Stimulated activated CD4-positive, alpha-beta T cell treated with anti-CD3 and anti-CD28 coated beads, Interleukin-2, amount 100 ng/mL, for 24 hours (primary cell): ENCODE data around the gene SUPT4H1.

Experiments
- DNase-seq, 2 donors: peaks; one replicate each; pipeline ENCODE4 v3.0.0-alpha.2; 2020

The SUPT4H1 gene

GRCh38 chr17:58302919-58303585 lies 48.9 kb downstream of the SUPT4H1 start:
- DNase-seq = no peak

DNA sequence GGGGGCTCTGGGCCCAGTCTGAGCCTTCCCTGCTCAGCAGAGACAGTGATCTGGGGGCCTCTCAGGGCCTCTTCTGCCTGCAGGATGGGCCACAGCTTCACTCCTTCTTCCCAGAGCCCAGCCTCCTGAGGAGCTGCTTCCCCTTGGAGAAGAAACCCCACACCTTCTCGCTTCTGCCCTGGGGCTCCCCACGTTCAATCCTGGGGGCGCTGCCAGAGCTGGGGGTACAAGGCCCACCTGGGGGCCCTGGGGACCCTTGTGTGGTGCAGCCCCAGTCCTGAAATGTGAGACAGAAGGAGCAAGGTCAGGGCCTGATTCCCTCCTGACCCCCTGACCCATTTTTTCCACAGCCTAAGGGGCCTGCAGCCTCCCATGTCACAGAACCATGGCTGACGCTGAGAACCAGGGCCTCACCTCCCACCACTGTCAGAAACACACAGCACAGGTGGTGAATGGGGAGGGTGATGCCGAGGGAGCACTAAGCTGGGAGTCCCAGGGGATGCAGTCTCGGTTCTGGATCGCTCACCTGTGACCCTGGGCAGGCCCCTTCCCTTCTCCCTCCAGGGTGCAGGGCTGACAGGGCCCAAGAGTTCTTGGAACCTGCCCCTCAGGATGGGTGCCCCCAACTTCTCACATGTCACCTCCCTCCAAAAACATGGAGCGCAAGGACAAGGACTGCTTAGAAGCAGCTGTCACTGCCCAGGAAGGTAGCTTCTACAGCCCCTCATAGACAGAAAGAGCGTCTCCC lies 49.7 kb downstream of the SUPT4H1 start:
- DNase-seq = no peak

DNA sequence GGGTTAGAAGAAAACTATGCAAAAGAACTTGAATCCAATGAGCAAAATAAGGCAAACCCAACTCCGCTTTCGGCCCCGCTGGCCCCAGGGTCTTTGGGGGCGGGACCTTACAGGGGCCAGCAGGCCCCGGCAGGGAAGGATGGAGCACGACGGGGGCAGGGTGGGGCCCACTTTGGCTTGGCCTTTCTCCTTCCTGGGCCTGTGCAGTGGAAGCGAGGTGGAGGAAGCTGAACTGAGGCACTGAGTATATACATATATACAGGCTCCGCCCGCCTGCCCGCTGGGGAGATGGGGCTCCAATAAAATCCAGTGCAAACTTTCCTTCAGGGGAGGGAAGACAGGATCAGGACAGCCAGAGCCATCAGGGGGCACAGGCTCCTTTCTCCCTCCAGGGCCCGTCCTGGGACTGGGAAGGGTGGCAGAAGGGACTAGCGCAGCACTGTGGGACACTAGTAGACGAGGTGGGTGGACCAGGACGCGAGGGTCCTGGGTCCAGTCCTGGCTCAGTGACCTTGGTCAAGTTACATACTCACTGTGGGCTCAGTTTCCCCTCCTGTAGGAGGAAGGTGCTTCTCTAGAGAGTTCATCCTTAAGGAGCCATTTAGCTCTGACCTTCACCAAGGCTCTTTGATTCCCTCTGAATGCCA lies 50.4 kb downstream of the SUPT4H1 start:
- no peak for DNase-seq

DNA sequence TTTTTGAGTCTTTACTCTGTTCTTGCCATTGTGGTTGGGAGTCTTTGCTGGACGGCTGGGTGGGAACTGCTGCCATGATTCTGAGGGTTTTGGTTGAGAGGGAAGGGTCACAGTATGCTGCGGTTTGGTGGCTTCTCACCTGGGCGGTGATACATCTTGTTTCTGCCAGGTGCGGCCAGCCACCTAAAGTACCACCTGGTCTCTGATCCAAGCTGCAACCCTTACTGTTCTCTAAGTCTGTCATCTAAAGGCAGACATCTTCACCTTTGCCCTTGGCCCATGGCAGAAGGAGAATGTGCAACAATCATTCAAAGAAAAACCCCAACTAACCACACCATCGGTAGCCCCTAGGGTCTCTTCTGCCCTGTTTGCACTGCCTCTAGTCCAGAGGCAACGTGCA lies 51.7 kb downstream of the SUPT4H1 start:
- no peak for DNase-seq
